HG02798 (cell line): ENCODE measurements around the gene PRKCE.
"Not testable (repeated sequence)": the region's sequence is repeated elsewhere in the genome, so short reads cannot be mapped to it uniquely, and the experiment has no call there.

Source experiments
- ATAC-seq: cut with Tn5 transposase; IDR thresholded peaks from one replicate; pipeline ENCODE4 v1.9.1; 2021; ENCODE audit warnings: mild to moderate bottlenecking; ENCODE audit not compliant: unreplicated experiment, poor library complexity

The PRKCE gene

DNA sequence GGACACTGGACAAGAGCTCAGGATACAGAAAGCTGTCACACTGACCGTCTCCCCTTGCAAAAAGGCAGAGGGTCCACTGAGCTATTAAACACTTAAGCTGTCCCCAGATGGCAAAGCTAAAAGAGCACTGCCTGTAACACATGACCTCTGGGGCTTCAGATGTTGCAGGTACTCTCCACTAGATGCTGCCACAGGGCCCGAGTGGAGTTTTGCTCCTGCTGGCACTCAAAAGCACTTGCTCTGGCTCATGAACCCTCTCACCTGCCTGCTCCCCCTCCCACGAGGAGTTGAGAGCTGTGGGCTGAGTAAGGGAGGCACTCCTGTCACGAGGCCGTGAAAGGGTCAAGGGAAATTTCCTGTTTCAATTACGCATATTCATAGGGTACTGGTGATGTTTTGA, 227.9 kb downstream of the PRKCE start:
- no peak for ATAC-seq

GRCh38 chr2:45879936-45880335, 228.5 kb downstream of the PRKCE start:
- no peak for ATAC-seq

DNA sequence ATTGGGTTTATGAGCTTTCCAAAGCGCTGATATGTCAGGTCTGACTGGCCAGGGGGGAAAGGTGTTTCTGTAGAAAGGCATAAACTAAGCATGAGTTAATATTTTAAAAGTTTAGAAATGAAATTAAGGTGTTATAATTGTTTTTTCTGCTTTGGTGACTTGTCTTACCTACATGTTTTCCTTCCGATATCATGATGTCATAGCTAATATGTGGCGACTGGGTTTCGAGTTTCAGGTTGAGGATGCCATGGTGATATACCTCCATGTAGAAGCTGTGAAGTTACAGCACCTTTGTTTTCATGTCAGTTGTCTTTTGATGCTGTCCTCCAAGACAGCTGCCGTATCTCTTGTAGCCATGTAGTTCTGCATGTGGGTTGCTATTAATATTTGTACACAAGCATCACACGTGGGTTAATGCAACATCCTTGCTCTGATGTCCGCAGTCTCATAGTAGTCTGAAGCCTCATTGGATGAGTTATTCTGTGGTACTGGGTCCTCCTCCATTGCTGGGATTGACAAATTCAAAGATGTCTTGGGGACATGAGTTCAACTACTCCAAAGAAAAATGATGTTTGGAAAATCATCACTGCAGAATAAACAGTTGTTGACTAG, 230.6 kb downstream of the PRKCE start:
- ATAC-seq = no peak

GRCh38 chr2:45882707-45883602, 231.5 kb downstream of the PRKCE start:
- ATAC-seq = no peak

DNA sequence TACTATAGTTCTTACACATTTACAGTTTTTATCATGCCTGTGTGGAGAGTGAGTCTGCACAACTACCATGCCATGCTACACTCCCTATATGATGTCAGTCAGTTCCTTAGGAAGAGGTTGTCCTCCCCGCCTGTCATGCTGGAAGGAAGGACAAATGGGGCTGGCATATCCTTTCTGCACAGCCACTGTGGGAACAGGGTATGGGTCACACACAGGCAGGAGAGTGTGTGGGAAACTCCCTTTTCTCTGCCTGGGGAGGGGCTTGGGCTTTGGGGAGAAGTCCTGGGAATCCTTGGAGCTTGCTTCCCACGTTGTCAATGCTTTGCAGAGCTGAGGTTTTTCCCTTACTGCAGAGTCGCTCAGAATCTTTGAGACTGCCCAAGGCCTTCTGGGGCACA, 232.1 kb downstream of the PRKCE start:
- ATAC-seq = no peak

DNA sequence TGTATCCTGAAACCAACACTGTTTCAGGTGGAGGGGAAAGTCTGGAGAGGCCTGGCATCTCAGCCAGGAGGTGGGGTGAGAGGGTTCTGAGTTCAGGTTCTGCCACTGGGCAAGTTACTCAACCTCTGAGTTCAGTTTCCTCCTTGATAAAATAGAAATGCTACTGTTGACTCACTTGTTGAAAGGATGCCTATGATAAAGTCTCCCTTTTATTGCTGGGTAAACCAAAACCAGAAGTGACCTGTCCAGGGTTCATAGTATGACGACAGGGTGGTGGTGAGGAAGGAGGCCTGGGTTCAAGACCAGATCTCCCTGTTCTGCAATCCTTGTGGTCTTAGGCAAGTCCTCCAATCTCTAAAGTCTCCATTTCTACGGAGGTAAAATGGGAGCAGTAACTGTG, 232.7 kb downstream of the PRKCE start:
- ATAC-seq = no peak

DNA sequence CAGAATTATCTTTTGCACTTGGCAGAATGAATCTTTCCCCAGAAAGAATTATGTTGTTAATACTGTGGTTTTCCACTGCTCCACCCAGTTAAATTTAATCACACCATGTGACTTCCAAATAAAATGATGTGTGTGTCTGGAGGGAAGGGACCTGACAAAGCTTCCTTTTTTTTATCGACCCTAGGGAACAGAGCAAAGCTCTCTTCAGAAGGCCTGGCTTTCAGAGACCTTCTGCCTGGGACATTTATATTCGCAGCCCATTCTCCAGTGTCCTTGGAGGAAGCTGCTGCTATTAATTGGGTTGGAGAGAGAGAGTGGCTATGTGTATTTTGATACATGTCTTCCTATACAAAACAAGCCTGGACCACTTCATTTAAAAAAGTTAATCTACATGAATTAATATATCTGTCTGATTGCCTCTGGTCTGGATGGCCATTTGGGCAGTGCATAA, 233.7 kb downstream of the PRKCE start:
- ATAC-seq = no peak

- ATAC-seq = no peak
Observed at GRCh38 chr2:45886171-45886663, 234.7 kb downstream of the PRKCE start.

DNA sequence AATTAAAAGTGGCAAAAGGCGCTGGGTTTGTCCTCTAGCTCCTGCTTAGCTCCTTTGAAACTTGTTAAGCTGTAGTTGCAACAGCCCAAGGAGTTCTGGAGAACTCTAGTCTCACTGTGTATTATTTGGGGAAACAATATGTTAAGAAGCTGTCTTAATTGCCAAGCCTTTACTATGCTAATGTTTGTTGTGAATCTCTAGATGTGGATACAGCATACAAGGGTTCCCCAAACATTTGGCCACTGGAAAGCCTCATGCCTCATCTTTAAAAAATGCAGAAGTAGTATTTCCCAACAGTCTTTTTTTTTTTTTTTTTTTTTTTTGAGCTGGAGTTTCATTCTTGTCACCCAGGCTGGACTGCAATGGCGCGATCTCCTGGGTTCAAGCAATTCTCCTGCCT, 236.7 kb downstream of the PRKCE start:
- ATAC-seq = no peak

GRCh38 chr2:45888641-45889040, 237.2 kb downstream of the PRKCE start:
- no peak for ATAC-seq

- peak; percentile 89 for ATAC-seq
Observed at GRCh38 chr2:45889053-45889452, 237.6 kb downstream of the PRKCE start.

DNA sequence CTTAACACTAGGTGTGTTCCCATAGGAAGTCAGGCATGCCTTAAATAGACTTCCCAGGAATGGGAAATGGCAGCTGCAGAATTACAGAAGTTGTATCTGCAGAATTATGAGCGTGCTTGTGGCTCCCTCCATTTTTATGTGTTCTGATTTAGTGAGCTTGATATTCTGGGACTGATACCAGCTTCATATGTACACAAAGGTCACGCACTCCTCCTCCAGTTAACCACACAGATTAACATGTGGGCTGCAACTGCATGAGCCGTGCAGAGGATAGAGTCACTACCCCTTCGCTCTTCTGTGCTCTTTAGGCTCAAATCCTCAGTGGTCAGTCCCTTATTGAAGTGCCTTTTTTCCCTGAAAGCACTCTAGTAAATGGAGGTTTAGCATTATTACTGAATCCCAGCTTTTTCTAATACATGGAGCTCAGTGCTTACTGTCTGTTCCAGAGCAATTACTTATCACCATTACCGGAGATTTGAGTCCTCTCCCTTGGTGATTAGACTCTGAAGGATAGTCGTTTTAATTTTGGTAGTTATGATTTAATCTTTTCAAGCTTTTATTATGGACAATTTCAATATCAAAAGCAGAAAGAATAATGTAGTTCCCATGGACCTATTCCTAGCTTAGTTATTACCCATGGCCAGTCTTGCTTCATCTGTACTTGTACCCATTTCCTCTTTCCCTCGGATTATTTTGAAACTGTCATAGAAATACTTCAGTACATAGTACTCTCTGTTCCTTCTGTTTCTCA, 238.3 kb downstream of the PRKCE start:
- peak; percentile 65 for ATAC-seq

GRCh38 chr2:45890371-45890646, 238.8 kb downstream of the PRKCE start:
- not testable (repeated sequence) for ATAC-seq

GRCh38 chr2:45890819-45891218, 239.3 kb downstream of the PRKCE start:
- no peak for ATAC-seq

- no peak for ATAC-seq
Observed at GRCh38 chr2:45891719-45892424, 240.4 kb downstream of the PRKCE start.

DNA sequence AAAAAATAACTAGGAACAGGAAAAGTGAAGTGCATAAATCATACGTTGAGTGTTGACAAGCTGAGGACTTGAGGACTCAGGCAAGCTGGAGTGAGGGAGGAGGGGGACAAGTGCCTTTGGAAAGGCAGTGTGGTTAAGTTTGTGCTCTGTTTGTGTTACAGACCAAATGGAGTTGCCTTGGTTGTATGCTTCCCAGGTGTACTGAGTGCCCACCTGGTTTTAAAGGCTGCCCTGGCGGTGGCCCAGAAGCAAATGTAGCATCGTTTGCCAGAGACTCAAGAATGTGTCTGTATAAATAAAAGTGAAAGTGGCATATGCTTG, 240.9 kb downstream of the PRKCE start:
- no peak for ATAC-seq

GRCh38 chr2:45892757-45893156, 241.3 kb downstream of the PRKCE start:
- ATAC-seq = no peak

DNA sequence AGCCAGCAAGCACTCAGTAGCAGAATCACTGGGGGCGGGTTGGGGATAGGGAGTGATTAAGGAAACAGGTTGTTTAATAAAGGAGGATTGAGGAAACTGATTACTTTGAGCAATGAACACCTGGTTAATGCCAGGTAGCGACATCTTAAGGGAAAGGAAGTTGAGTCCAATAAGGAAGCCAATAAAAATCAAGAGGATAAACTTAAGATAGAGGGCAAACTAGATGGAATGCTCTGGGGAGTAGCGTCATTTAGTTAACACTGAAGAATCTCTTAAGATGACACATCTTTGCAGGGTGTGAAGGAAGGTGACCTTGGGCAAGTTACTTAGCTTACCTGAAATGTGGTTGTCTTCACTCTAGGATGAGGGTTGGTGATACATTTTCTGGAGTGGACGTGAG, 242.7 kb downstream of the PRKCE start:
- ATAC-seq = no peak

- no peak for ATAC-seq
Observed at GRCh38 chr2:45895241-45895861, 243.9 kb downstream of the PRKCE start.

DNA sequence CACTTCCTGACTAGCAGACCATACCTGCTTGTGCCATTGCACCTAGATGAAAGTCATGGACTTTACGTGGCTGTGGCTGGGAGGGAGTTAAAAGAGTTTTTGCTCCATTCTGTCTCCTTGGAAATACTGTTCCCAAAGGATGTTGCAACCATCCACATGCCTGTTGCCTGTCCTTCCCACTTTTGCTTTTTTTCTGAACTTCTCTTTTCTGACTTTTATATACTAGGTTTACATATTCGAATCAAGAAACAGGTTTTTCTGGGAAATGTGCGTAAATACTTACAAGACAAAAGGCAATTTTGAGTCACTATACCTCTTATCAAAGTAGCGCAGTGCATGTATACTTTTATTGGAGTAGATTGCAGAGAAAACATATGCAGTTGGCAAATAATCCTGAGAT, 244.8 kb downstream of the PRKCE start:
- ATAC-seq = no peak
